ENCODE measurements around the gene EIF4E.
"Not testable (repeated sequence)": the region's sequence is repeated elsewhere in the genome, so short reads cannot be mapped to it uniquely, and the experiment has no call there.

Gene EIF4E

GRCh38 chr4:98873059-98873458 is 55.9 kb downstream of the EIF4E start:
- no peaks in the 10 kb centered on the region for H4K20me1 ChIP-seq (ENCODE audit: insufficient read depth, low read length)
- H3K4me3 ChIP-seq (ENCODE audit: low read depth, low read length, poor library complexity, severe bottlenecking) = no peak overlapping the region
- no peaks in the 10 kb centered on the region for H3K9me3 ChIP-seq (ENCODE audit: low read length)
- peaks cover 18% of the 10 kb centered on the region for H3K36me3 ChIP-seq (ENCODE audit: insufficient read depth, low read length)
- H3K4me2 ChIP-seq (ENCODE audit: low read length) = no peak overlapping the region
- no peak overlapping the region for H2AFZ ChIP-seq (ENCODE audit: low read length)
- no peak overlapping the region for H3K27ac ChIP-seq (ENCODE audit: low read depth, low read length, poor library complexity, severe bottlenecking)
- H3K9ac ChIP-seq (ENCODE audit: low read length) = no peak overlapping the region
- no peak for TF ChIP-seq CTCF (IDR thresholded peaks at IDR 0.05; ENCODE audit: low read length)
- TF ChIP-seq EZH2 (IDR thresholded peaks at IDR 0.05; ENCODE audit: borderline replicate concordance, low read length) = no peak
- no peaks in the 10 kb centered on the region for H3K4me1 ChIP-seq (ENCODE audit: insufficient read depth, low read length, severe bottlenecking)
- no peaks in the 10 kb centered on the region for H3K9me2 ChIP-seq (ENCODE audit: low read depth, low read length)
- H3F3A ChIP-seq (ENCODE audit: insufficient read depth, low read length) = no peaks in the 10 kb centered on the region
- no peaks in the 10 kb centered on the region for H3K27me3 ChIP-seq (ENCODE audit: insufficient read depth, low read length)
- no peaks in the 10 kb centered on the region for H3K79me2 ChIP-seq (ENCODE audit: insufficient read depth, low read length)

DNA sequence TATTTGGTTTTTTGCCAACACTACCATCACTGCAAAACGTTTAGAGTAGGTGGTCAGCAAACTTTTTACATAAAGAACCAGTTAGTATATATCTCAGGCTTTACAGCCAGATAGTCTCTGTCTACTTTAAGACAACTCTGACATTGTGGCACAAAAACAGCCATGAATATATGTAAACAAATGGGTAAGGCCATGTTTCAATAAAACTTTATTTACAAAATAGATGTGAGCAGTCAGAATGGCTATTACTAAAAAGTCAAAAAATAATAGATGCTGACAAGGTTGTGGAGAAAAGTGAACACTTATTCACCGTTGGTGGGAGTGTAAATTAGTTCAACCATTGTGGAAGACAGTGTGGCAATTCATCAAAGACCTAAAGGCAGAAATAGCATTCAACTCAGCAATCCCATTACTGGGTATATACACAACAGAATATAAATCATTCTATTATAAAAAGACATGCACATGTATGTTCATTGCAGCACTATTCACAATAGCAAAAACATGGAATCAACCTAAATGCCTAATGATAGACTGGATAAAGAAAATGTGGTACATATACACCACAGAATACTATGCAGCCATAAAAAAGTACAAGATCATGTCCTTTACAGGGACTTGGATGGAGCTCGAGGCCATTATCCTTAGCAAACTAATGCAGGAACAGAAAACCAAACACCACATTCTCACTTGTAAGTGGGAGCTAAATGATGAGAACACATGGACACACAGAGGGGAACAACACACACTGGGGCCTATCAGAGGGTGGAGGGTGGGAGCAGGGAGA is 56.6 kb downstream of the EIF4E start:
- H3K4me1 ChIP-seq (ENCODE audit: insufficient read depth, low read length, severe bottlenecking); H3K4me2 ChIP-seq (ENCODE audit: low read length); H3K27ac ChIP-seq (ENCODE audit: low read depth, low read length, poor library complexity, severe bottlenecking); H3K9ac ChIP-seq (ENCODE audit: low read length); H3K27me3 ChIP-seq (ENCODE audit: insufficient read depth, low read length); H4K20me1 ChIP-seq (ENCODE audit: insufficient read depth, low read length); H3F3A ChIP-seq (ENCODE audit: insufficient read depth, low read length); H3K79me2 ChIP-seq (ENCODE audit: insufficient read depth, low read length); H3K4me3 ChIP-seq (ENCODE audit: low read depth, low read length, poor library complexity, severe bottlenecking); H3K9me3 ChIP-seq (ENCODE audit: low read length); H3K9me2 ChIP-seq (ENCODE audit: low read depth, low read length); H2AFZ ChIP-seq (ENCODE audit: low read length): not testable (repeated sequence)
- peaks cover 11% of the 10 kb centered on the region for H3K36me3 ChIP-seq (ENCODE audit: insufficient read depth, low read length)

- no peaks in the 10 kb centered on the region for H3K4me1 ChIP-seq (ENCODE audit: insufficient read depth, low read length, severe bottlenecking)
- no peaks in the 10 kb centered on the region for H3K9me3 ChIP-seq (ENCODE audit: low read length)
- H2AFZ ChIP-seq (ENCODE audit: low read length) = no peak overlapping the region
- H3K4me2 ChIP-seq (ENCODE audit: low read length) = no peak overlapping the region
- no peaks in the 10 kb centered on the region for H3K79me2 ChIP-seq (ENCODE audit: insufficient read depth, low read length)
- H3K4me3 ChIP-seq (ENCODE audit: low read depth, low read length, poor library complexity, severe bottlenecking) = no peak overlapping the region
- H3K27me3 ChIP-seq (ENCODE audit: insufficient read depth, low read length) = no peaks in the 10 kb centered on the region
- no peaks in the 10 kb centered on the region for H4K20me1 ChIP-seq (ENCODE audit: insufficient read depth, low read length)
- no peak overlapping the region for H3K27ac ChIP-seq (ENCODE audit: low read depth, low read length, poor library complexity, severe bottlenecking)
- TF ChIP-seq EZH2 (IDR thresholded peaks at IDR 0.05; ENCODE audit: borderline replicate concordance, low read length) (no peak), CTCF (IDR thresholded peaks at IDR 0.05; ENCODE audit: low read length) (no peak)
- no peaks in the 10 kb centered on the region for H3K36me3 ChIP-seq (ENCODE audit: insufficient read depth, low read length)
- H3K9ac ChIP-seq (ENCODE audit: low read length) = no peak overlapping the region
- no peaks in the 10 kb centered on the region for H3F3A ChIP-seq (ENCODE audit: insufficient read depth, low read length)
- no peaks in the 10 kb centered on the region for H3K9me2 ChIP-seq (ENCODE audit: low read depth, low read length)
Observed at GRCh38 chr4:98867648-98868047, 61.3 kb downstream of the EIF4E start.

DNA sequence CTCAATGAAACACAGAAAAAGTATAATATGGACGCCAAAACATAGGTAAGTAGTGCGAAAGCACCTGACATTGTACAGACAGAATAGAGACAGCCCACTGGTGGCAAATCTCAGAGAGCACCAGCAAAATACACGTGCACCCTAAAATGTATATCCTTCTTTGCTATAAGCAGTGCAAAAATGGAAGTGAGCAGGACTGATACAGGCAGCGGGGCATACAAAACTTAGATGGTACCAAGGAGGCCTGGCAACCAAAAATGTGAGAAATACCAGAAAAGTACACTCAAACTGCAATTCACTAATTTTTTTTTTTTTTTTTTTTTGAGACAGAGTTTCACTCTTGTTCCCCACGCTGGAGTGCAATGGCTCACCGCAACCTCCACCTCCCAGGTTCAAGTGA is 63.9 kb downstream of the EIF4E start:
- Histone ChIP-seq H4K20me1 (ENCODE audit: insufficient read depth, low read length) (no peaks in the 10 kb centered on the region), H3K27me3 (ENCODE audit: insufficient read depth, low read length) (no peaks in the 10 kb centered on the region), H3F3A (ENCODE audit: insufficient read depth, low read length) (no peaks in the 10 kb centered on the region), H3K9ac (ENCODE audit: low read length) (no peak overlapping the region), H2AFZ (ENCODE audit: low read length) (no peak overlapping the region), H3K4me2 (ENCODE audit: low read length) (no peak overlapping the region), H3K27ac (ENCODE audit: low read depth, low read length, poor library complexity, severe bottlenecking) (no peak overlapping the region), H3K79me2 (ENCODE audit: insufficient read depth, low read length) (no peaks in the 10 kb centered on the region), H3K9me3 (ENCODE audit: low read length) (no peaks in the 10 kb centered on the region), H3K9me2 (ENCODE audit: low read depth, low read length) (no peaks in the 10 kb centered on the region), H3K4me1 (ENCODE audit: insufficient read depth, low read length, severe bottlenecking) (no peaks in the 10 kb centered on the region), H3K36me3 (ENCODE audit: insufficient read depth, low read length) (no peaks in the 10 kb centered on the region), H3K4me3 (ENCODE audit: low read depth, low read length, poor library complexity, severe bottlenecking) (no peak overlapping the region)
- TF ChIP-seq EZH2 (IDR thresholded peaks at IDR 0.05; ENCODE audit: borderline replicate concordance, low read length) (no peak), CTCF (IDR thresholded peaks at IDR 0.05; ENCODE audit: low read length) (no peak)

Data from OCI-LY1 (cell line).